A673 (cell line): ENCODE data around the gene SSBP3.

Source experiments
- CTCF ChIP-seq: fragments of 300-800, 200-600 bp; sonication (generic); conservative IDR thresholded peaks from 2 replicates; pipeline ENCODE4 v1.5.1; 2017; ENCODE audit warnings: low read depth, mild to moderate bottlenecking, antibody characterized with exemption, low read length, moderate library complexity, mixed read lengths
- EZH2 ChIP-seq: fragments of 200-600 bp; sonication (generic); IDR thresholded peaks from 2 replicates; pipeline ENCODE4 v1.6.1; 2017; ENCODE audit warnings: borderline replicate concordance, low read depth, mild to moderate bottlenecking, mixed read lengths, antibody characterized with exemption, low read length; ENCODE audit not compliant: poor library complexity, severe bottlenecking

DNA sequence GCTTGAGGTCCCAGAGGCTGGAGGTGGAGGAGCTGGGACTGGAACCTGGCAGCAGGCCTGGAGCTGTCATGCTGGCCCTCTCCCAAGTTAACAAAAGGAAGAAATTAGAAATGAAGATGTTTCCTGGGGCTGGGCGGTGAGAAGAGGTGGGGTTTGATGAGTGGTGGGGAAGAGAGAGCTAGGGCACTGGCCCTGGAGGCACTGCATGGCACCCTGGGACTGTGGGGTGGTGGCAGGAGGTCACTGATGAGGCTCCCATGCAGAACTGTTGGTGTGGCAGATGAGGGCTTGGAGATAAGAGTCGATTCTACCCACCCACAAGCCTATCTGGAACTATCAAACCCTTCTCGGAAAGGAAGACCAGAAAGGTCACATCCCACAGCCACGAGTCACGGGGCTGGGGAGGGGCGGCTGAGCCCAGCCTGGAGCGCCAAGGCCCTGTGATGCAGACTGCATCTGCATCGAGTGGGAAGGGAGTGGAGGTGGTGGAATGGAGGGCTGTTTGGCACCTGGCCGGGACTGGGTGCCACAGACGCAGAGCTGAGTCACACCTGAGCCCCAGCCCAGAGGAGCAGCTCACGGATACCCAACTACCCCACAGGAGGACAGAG is 176.8 kb downstream of the SSBP3 start:
- no peak for TF ChIP-seq CTCF
- no peak for TF ChIP-seq EZH2
